ENCODE results near the gene UNC5C. TPM values are rescaled to one million over a fixed set of nuclear protein-coding genes. Genes with fewer than 3 reads are reported as not detected.

UNC5C gene
- total and polyA plus RNA-seq, 2 of the 4 experiments (the other 2 are of a cell fraction) = under 0.01 TPM

DNA sequence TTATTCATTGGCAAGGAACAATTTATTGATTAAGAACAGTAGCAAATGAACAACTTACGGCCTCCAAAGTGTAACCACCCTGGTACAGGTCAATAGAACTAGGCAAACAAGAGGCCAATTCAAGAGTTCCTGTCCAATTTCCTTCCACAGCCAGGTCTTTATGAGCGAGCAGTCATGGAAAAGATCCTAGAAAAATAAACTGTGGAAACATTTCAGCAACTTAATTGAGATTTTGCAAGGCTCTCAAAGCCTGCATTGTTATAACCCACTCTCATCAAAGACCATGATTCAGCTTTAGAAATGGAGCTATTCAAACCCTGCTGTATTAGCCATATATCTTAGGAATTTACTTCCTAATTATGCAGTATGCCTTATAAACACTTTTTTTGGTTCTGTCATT, 43.6 kb downstream of the UNC5C start:
- intact Hi-C loops (cut with micrococcal nuclease) (no loop called here), in situ Hi-C loops (cut with MboI; ENCODE audit: low sequenced_read_pairs) (no loop called here), dilution Hi-C loops (cut with HindIII; ENCODE audit: low sequenced_read_pairs, unreplicated experiment) (no loop called here)
- no peak overlapping the region for H3K27ac ChIP-seq (ENCODE audit: insufficient read depth, low read length)
- DNase-seq (peak; percentile 55), ATAC-seq (ENCODE audit: low read depth) (peak; percentile 62)
- WGBS, 2 experiments (ENCODE audit: extremely low coverage in 2 of 2, insufficient read length in 1 of 2) = no CpG with 5 or more reads among the region's 2 CpGs
- H3K4me2 ChIP-seq (ENCODE audit: low read depth, low read length) = no peak overlapping the region
- no peak overlapping the region for H3K56ac ChIP-seq (ENCODE audit: extremely low read depth, insufficient read depth, low read length)
- no peak for TF ChIP-seq RCOR1 (IDR thresholded peaks at IDR 0.05; ENCODE audit: insufficient replicate concordance, low read length)
- no peak for TF ChIP-seq RAD21 (IDR thresholded peaks at IDR 0.05; ENCODE audit: low read length)
- no peak for TF ChIP-seq MXI1 (IDR thresholded peaks at IDR 0.05; ENCODE audit: borderline replicate concordance, low read depth, low read length)
- TF ChIP-seq CEBPB (IDR thresholded peaks at IDR 0.05; ENCODE audit: low read depth, low read length) = peak; percentile 43; the same call in 1 of the 2 replicates
- TF ChIP-seq FOS (IDR thresholded peaks at IDR 0.05; ENCODE audit: low read depth, low read length) = no peak
- no peak for TF ChIP-seq MAZ (IDR thresholded peaks at IDR 0.05; ENCODE audit: borderline replicate concordance, low read depth, low read length)
- no peak for TF ChIP-seq POLR2A (IDR thresholded peaks at IDR 0.05; ENCODE audit: low read depth, low read length)
- no peak for TF ChIP-seq NFE2L2 (IDR thresholded peaks at IDR 0.05; ENCODE audit: low read depth, low read length)
- no peak overlapping the region for H2AK5ac ChIP-seq (ENCODE audit: low read depth, low read length)
- H3K4me1 ChIP-seq (ENCODE audit: control insufficient read depth, insufficient read depth, low read length) = no peaks in the 10 kb centered on the region; the same call in 1 of the 2 replicates
- CTCF ChIA-PET = no interaction called here
- no peak overlapping the region for H4K8ac ChIP-seq (ENCODE audit: low read depth in 2 of 2, low read length in 2 of 2)
- H3K79me1 ChIP-seq (ENCODE audit: low read depth in 1 of 2, low read length in 2 of 2) = no peaks in the 10 kb centered on the region
- no peaks in the 10 kb centered on the region for H3K9me1 ChIP-seq (ENCODE audit: insufficient read depth, low read length)
- no peak overlapping the region for H2BK120ac ChIP-seq (ENCODE audit: low read depth, low read length)
- H2AFZ ChIP-seq (replicated peaks; ENCODE audit: low read length, poor library complexity) = no peak overlapping the region
- no peak overlapping the region for H3K4me3 ChIP-seq (ENCODE audit: insufficient read depth, low read depth, low read length)
- no peaks in the 10 kb centered on the region for H3K27me3 ChIP-seq (ENCODE audit: control insufficient read depth, insufficient read depth, low read length)
- H4K91ac ChIP-seq (ENCODE audit: insufficient read depth, low read depth, low read length) = no peak overlapping the region
- H3K4ac ChIP-seq (ENCODE audit: low read depth, low read length) = no peak overlapping the region
- no peak overlapping the region for H2BK5ac ChIP-seq (ENCODE audit: low read depth, low read length, poor library complexity, severe bottlenecking)
- H3K23ac ChIP-seq (ENCODE audit: low read depth, low read length) = no peak overlapping the region
- H2AK9ac ChIP-seq (replicated peaks; ENCODE audit: low read depth, low read length, poor library complexity) = no peak overlapping the region
- H3K14ac ChIP-seq (replicated peaks; ENCODE audit: low read depth, low read length) = no peak overlapping the region
- POLR2A ChIA-PET (ENCODE audit: unreplicated experiment) = no interaction called here
- H3K9ac ChIP-seq (ENCODE audit: low read depth, low read length) = no peak overlapping the region
- no peak overlapping the region for H2BK20ac ChIP-seq (ENCODE audit: low read depth, low read length)
- no TSS peak for BruUV-seq (replicated peaks)
- no peaks in the 10 kb centered on the region for H3K9me3 ChIP-seq (ENCODE audit: control insufficient read depth, insufficient read depth, low read length)
- no peaks in the 10 kb centered on the region for H3K36me3 ChIP-seq (ENCODE audit: control insufficient read depth, insufficient read depth, low read length)
- no peak overlapping the region for H4K5ac ChIP-seq (ENCODE audit: low read depth, low read length)
- H3K18ac ChIP-seq (ENCODE audit: low read depth, low read length) = no peak overlapping the region
- H4K20me1 ChIP-seq (ENCODE audit: insufficient read depth, low read length) = no peaks in the 10 kb centered on the region
- no peak overlapping the region for H2BK15ac ChIP-seq (ENCODE audit: low read depth, low read length)
